HG03095 (cell line): Measurements from ENCODE around the gene NCF4.

Source experiments
- ATAC-seq: cut with Tn5 transposase; IDR thresholded peaks from one replicate; pipeline ENCODE4 v1.9.1; 2021; ENCODE audit warnings: moderate library complexity; ENCODE audit not compliant: unreplicated experiment

NCF4 gene

GRCh38 chr22:36835903-36836302, 24.9 kb upstream of the NCF4 start:
- ATAC-seq = no peak

- no peak for ATAC-seq
Observed at GRCh38 chr22:36838119-36839030, 22.4 kb upstream of the NCF4 start.

GRCh38 chr22:36839356-36840073, 21.3 kb upstream of the NCF4 start:
- no peak for ATAC-seq

GRCh38 chr22:36840106-36840505, 20.7 kb upstream of the NCF4 start:
- no peak for ATAC-seq

GRCh38 chr22:36846271-36846670, 14.5 kb upstream of the NCF4 start:
- ATAC-seq = no peak

GRCh38 chr22:36846949-36847348, 13.9 kb upstream of the NCF4 start:
- no peak for ATAC-seq

- ATAC-seq = no peak
Observed at GRCh38 chr22:36850056-36850455, 10.8 kb upstream of the NCF4 start.

GRCh38 chr22:36850682-36851081, 10.1 kb upstream of the NCF4 start:
- no peak for ATAC-seq

GRCh38 chr22:36852056-36852973, 8.5 kb upstream of the NCF4 start:
- ATAC-seq = no peak

- no peak for ATAC-seq
Observed at GRCh38 chr22:36853407-36854099, 7.3 kb upstream of the NCF4 start.

- ATAC-seq = no peak
Observed at GRCh38 chr22:36855478-36855877, 5.3 kb upstream of the NCF4 start.

GRCh38 chr22:36856121-36856791, 4.5 kb upstream of the NCF4 start:
- peak; percentile 23 for ATAC-seq

- ATAC-seq = no peak
Observed at GRCh38 chr22:36856792-36857135, 4.0 kb upstream of the NCF4 start.

GRCh38 chr22:36858156-36858555, 2.6 kb upstream of the NCF4 start:
- no peak for ATAC-seq

GRCh38 chr22:36858966-36859365, 1.8 kb upstream of the NCF4 start:
- no peak for ATAC-seq

- no peak for ATAC-seq
Observed at GRCh38 chr22:36860017-36860416, 789 bp upstream of the NCF4 start.

GRCh38 chr22:36860438-36860820, 377 bp upstream of the NCF4 start:
- no peak for ATAC-seq

- no peak for ATAC-seq
Observed at GRCh38 chr22:36862251-36863242, 1.7 kb downstream of the NCF4 start.

GRCh38 chr22:36863281-36863680, 2.5 kb downstream of the NCF4 start:
- ATAC-seq = no peak
